ENCODE data around the gene ACSM3. TPM values are rescaled to one million over a fixed set of nuclear protein-coding genes. Genes with fewer than 3 reads are reported as not detected.

Gene ACSM3
- total RNA-seq, 1 donor from 2014 or later, result not detected

GRCh38 chr16:20846551-20846950, 82.7 kb downstream of the ACSM3 start:
- H3K9me3 ChIP-seq, result no peaks in the 10 kb centered on the region
- H3K27ac ChIP-seq, result no peak overlapping the region
- no peak for DNase-seq (ENCODE audit: low spot score in 2 of 2)
- intact Hi-C loops (cut with DNase I), result no loop called here
- no peaks in the 10 kb centered on the region for H3K27me3 ChIP-seq
- TF ChIP-seq CTCF (IDR thresholded peaks at IDR 0.05), result no peak
- no peaks in the 10 kb centered on the region for H3K36me3 ChIP-seq
- H3K4me3 ChIP-seq, result no peak overlapping the region
- H3K4me1 ChIP-seq, result peaks cover 8 to 19% of the 10 kb centered on the region in 2 donors

Other genes with a start within 250 kb of the ACSM3 start
- gene ACSM2B, start 187.6 kb upstream of the ACSM3 start, total RNA-seq, result not detected
- gene ACSM1, start 66.3 kb upstream of the ACSM3 start, total RNA-seq, result not detected
- gene THUMPD1, start 22.2 kb upstream of the ACSM3 start, total RNA-seq, result 12.7 TPM
- not detected for gene ERI2, start 42.5 kb downstream of the ACSM3 start, total RNA-seq
- 2.1 TPM for gene REXO5, start 42.5 kb downstream of the ACSM3 start, total RNA-seq
- gene DCUN1D3, start 136.3 kb downstream of the ACSM3 start, total RNA-seq, result 9.8 TPM
- 3.9 TPM for gene LYRM1, start 136.8 kb downstream of the ACSM3 start, total RNA-seq